ENCODE measurements around the gene TCP1.
"Not testable (repeated sequence)": the region's sequence is repeated elsewhere in the genome, so short reads cannot be mapped to it uniquely, and the experiment has no call there.

TCP1 gene

GRCh38 chr6:159732550-159732949 is 56.9 kb downstream of the TCP1 start:
- not testable (repeated sequence) for FAIRE-seq

GRCh38 chr6:159730332-159730676 is 59.1 kb downstream of the TCP1 start:
- no peak for FAIRE-seq

- no peak for FAIRE-seq
These were observed 59.6 kb downstream of the TCP1 start for GRCh38 chr6:159729598-159730331.

GRCh38 chr6:159728531-159728964 is 60.9 kb downstream of the TCP1 start:
- FAIRE-seq: peak; percentile 41
